H9 (cell line): ENCODE measurements around the gene SEC22C. TPM values are rescaled to one million over a fixed set of nuclear protein-coding genes. Genes with fewer than 3 reads are reported as not detected.

Experiments
- DNase-seq: peaks from one replicate; pipeline ENCODE4 v3.0.0-alpha.2; 2017
- H2AFZ ChIP-seq: one replicate; pipeline ENCODE4 v1.6.1; 2013; ENCODE audit warnings: mild to moderate bottlenecking, low read length, control low read depth, moderate library complexity
- H2AK5ac ChIP-seq: 2 replicates; pipeline ENCODE4 v1.6.1; 2013; ENCODE audit warnings: low read length, control low read depth, mixed read lengths; ENCODE audit not compliant: insufficient read length
- H2BK120ac ChIP-seq: one replicate; pipeline ENCODE4 v1.6.1; 2013; ENCODE audit warnings: low read depth, mild to moderate bottlenecking, low read length, control low read depth, inconsistent platforms; ENCODE audit not compliant: poor library complexity, severe bottlenecking
- H2BK12ac ChIP-seq: 2 replicates; pipeline ENCODE4 v1.6.1; 2013; ENCODE audit warnings: low read length, control low read depth, mixed read lengths, low read depth; ENCODE audit not compliant: insufficient read length
- H2BK15ac ChIP-seq: 2 replicates; pipeline ENCODE4 v1.6.1; 2013; ENCODE audit warnings: low read depth, low read length, control low read depth
- H2BK20ac ChIP-seq: one replicate; pipeline ENCODE4 v1.6.1; 2013; ENCODE audit warnings: low read depth, mild to moderate bottlenecking, low read length, control low read depth, inconsistent platforms; ENCODE audit not compliant: poor library complexity, severe bottlenecking
- H2BK5ac ChIP-seq: 2 replicates; pipeline ENCODE4 v1.6.1; 2013; ENCODE audit warnings: low read length, control low read depth, mixed read lengths; ENCODE audit not compliant: insufficient read length
- H3K14ac ChIP-seq: 2 replicates; pipeline ENCODE4 v1.6.1; 2013; ENCODE audit warnings: low read length, control low read depth; ENCODE audit not compliant: insufficient read depth
- H3K18ac ChIP-seq: 2 replicates; pipeline ENCODE4 v1.6.1; 2013; ENCODE audit warnings: low read depth, mild to moderate bottlenecking, mixed read lengths, low read length, control low read depth; ENCODE audit not compliant: insufficient read length
- H3K23ac ChIP-seq: 2 replicates; pipeline ENCODE4 v1.6.1; 2013; ENCODE audit warnings: low read length, control low read depth, mixed read lengths, low read depth; ENCODE audit not compliant: insufficient read length
- H3K23me2 ChIP-seq: 2 replicates; pipeline ENCODE4 v1.6.1; 2013; ENCODE audit warnings: low read depth, mild to moderate bottlenecking, mixed read lengths, low read length, control low read depth; ENCODE audit not compliant: insufficient read length, poor library complexity, severe bottlenecking
- H3K27ac ChIP-seq: 2 replicates; pipeline ENCODE4 v1.5.1; 2013; ENCODE audit warnings: low read length, control low read depth, mixed read lengths, low read depth; ENCODE audit not compliant: insufficient read length
- H3K27me3 ChIP-seq: 2 replicates; pipeline ENCODE4 v1.6.1; 2013; ENCODE audit warnings: low read length, control low read depth, inconsistent platforms; ENCODE audit not compliant: insufficient read depth
- H3K4ac ChIP-seq: 2 replicates; pipeline ENCODE4 v1.6.1; 2013; ENCODE audit warnings: low read depth, mild to moderate bottlenecking, control low read depth, inconsistent platforms, low read length, moderate library complexity
- H3K4me1 ChIP-seq: 2 replicates; pipeline ENCODE4 v1.6.1; 2013; ENCODE audit warnings: low read length, control low read depth, inconsistent platforms; ENCODE audit not compliant: insufficient read depth
- H3K4me2 ChIP-seq: 2 replicates; pipeline ENCODE4 v1.6.1; 2013; ENCODE audit warnings: low read length, control low read depth, mixed read lengths; ENCODE audit not compliant: insufficient read length, insufficient read depth
- H3K56ac ChIP-seq: 2 replicates; pipeline ENCODE4 v1.6.1; 2013; ENCODE audit warnings: low read depth, mild to moderate bottlenecking, mixed read lengths, low read length, control low read depth; ENCODE audit not compliant: insufficient read length
- H3K79me1 ChIP-seq: 2 replicates; pipeline ENCODE4 v1.6.1; 2013; ENCODE audit warnings: low read depth, mild to moderate bottlenecking, moderate library complexity, low read length, control low read depth, inconsistent platforms; ENCODE audit not compliant: insufficient read depth, poor library complexity, severe bottlenecking
- H3K79me2 ChIP-seq: 2 replicates; pipeline ENCODE4 v1.6.1; 2013; ENCODE audit warnings: low read length, control low read depth, inconsistent platforms; ENCODE audit not compliant: insufficient read depth
- H3K9ac ChIP-seq: 2 replicates; pipeline ENCODE4 v1.6.1; 2013; ENCODE audit warnings: low read length, control low read depth, mixed read lengths; ENCODE audit not compliant: insufficient read length; ENCODE audit errors: extremely low read depth
- H3K9me3 ChIP-seq: one replicate; pipeline ENCODE4 v1.6.1; 2013; ENCODE audit warnings: low read depth, low read length, inconsistent platforms; ENCODE audit not compliant: control insufficient read depth
- H3T11ph ChIP-seq: one replicate; pipeline ENCODE4 v1.6.1; 2013; ENCODE audit warnings: mild to moderate bottlenecking, low read length, control low read depth, inconsistent platforms
- H4K20me1 ChIP-seq: one replicate; pipeline ENCODE4 v1.6.1; 2013; ENCODE audit not compliant: control insufficient read depth, insufficient read length, insufficient read depth
- H4K5ac ChIP-seq: 2 replicates; pipeline ENCODE4 v1.6.1; 2013; ENCODE audit warnings: low read depth, mild to moderate bottlenecking, mixed read lengths, low read length, control low read depth; ENCODE audit not compliant: insufficient read length
- H4K8ac ChIP-seq: replicated peaks from 2 replicates; pipeline ENCODE4 v1.6.1; 2013; ENCODE audit warnings: low read length, control low read depth, mixed read lengths, low read depth; ENCODE audit not compliant: insufficient read length
- H4K91ac ChIP-seq: 2 replicates; pipeline ENCODE4 v1.6.1; 2013; ENCODE audit warnings: low read depth, mild to moderate bottlenecking, moderate library complexity, mixed read lengths, low read length, control low read depth; ENCODE audit not compliant: insufficient read length
- H3K27ac Mint-ChIP-seq, 3 experiments: 2 replicates in 2 of 3; 3 replicates in 1 of 3; pipeline ENCODE4 v1.8.0; 2020 to 2021; ENCODE audit warnings: mixed read lengths in 3 of 3, mild to moderate bottlenecking in 1 of 3, moderate library complexity in 1 of 3
- H3K27me3 Mint-ChIP-seq: 2 replicates; pipeline ENCODE4 v1.8.0; 2021; ENCODE audit warnings: low read depth, mild to moderate bottlenecking, moderate library complexity, mixed read lengths
- H3K36me3 Mint-ChIP-seq, 3 experiments: 2 replicates in 2 of 3; 3 replicates in 1 of 3; pipeline ENCODE4 v1.8.0; 2020 to 2021; ENCODE audit warnings: low read depth in 3 of 3, mixed read lengths in 3 of 3; ENCODE audit not compliant: insufficient read depth in 1 of 3
- H3K4me1 Mint-ChIP-seq, 2 experiments: 2 replicates each; pipeline ENCODE4 v1.8.0; 2020; ENCODE audit warnings: mixed read lengths in 2 of 2
- H3K4me3 Mint-ChIP-seq, 2 experiments: 2 replicates in 1 of 2; 3 replicates in 1 of 2; pipeline ENCODE4 v1.8.0; 2020 to 2021; ENCODE audit warnings: mild to moderate bottlenecking in 2 of 2, mixed read lengths in 2 of 2, moderate library complexity in 1 of 2
- H3K9me3 Mint-ChIP-seq, 2 experiments: 2 replicates in 1 of 2; 3 replicates in 1 of 2; pipeline ENCODE4 v1.8.0; 2020; ENCODE audit warnings: mild to moderate bottlenecking in 2 of 2, mixed read lengths in 2 of 2, moderate library complexity in 1 of 2
- WGBS: extraction: QIAGEN DNeasy Blood & Tissue Kit; methylation state at CpG from one replicate; pipeline ENCODE4 v1.1.7; 2013; ENCODE audit warnings: missing lambda C conversion rate, low lambda C conversion rate, mixed read lengths; ENCODE audit not compliant: insufficient read length; ENCODE audit errors: extremely low coverage; 5-methylcytosine and 5-hydroxymethylcytosine counted together
- total RNA-seq: library from RNA; stranded (reverse); gene quantifications from 2 replicates; pipeline ENCODE4 v1.2.1, GENCODE V29; 2021
- TF ChIP-seq, protein P1 (sequence below): fragments of 200-600 bp; sonication (generic); conservative IDR thresholded peaks from 3 replicates; pipeline ENCODE4 v1.8.0; 2021; ENCODE audit warnings: antibody characterized with exemption, mild to moderate bottlenecking

SEC22C gene
- total RNA-seq, 1 experiment from 2014 or later: 28.2 TPM

DNA sequence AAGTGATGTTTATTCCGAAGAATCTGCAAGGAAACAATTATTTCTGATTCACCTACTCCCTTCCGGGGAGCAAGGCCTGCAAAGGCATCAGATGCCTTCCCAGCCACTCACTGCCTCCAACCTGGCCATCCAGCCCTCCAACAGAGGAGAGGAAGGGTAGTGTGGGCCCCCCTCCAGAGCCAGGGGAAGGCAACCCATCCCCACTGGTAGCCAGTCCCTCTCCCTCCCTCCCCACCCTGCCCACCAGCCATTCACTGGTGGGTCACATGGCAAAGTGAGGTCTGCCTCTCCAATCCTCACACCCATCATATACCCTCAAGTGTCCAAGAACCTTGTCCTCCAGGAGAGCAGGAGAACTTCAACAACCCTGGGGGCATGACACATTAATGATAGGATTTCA lies 81.7 kb downstream of the SEC22C start:
- peak; percentile 24 for DNase-seq
- H3K27ac ChIP-seq: no peak overlapping the region
- no peaks in the 10 kb centered on the region for H3K79me2 ChIP-seq
- H3K9me3 Mint-ChIP-seq: no peaks in the 10 kb centered on the region
- H2BK15ac ChIP-seq: no peak overlapping the region
- H3K4me1 ChIP-seq: no peaks in the 10 kb centered on the region
- no peak overlapping the region for H4K5ac ChIP-seq
- no CpG with 5 or more reads among the region's 2 CpGs for WGBS
- TF ChIP-seq, protein P1, sequence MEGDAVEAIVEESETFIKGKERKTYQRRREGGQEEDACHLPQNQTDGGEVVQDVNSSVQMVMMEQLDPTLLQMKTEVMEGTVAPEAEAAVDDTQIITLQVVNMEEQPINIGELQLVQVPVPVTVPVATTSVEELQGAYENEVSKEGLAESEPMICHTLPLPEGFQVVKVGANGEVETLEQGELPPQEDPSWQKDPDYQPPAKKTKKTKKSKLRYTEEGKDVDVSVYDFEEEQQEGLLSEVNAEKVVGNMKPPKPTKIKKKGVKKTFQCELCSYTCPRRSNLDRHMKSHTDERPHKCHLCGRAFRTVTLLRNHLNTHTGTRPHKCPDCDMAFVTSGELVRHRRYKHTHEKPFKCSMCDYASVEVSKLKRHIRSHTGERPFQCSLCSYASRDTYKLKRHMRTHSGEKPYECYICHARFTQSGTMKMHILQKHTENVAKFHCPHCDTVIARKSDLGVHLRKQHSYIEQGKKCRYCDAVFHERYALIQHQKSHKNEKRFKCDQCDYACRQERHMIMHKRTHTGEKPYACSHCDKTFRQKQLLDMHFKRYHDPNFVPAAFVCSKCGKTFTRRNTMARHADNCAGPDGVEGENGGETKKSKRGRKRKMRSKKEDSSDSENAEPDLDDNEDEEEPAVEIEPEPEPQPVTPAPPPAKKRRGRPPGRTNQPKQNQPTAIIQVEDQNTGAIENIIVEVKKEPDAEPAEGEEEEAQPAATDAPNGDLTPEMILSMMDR: no peak
- no peak overlapping the region for H2BK120ac ChIP-seq
- H4K8ac ChIP-seq: no peak overlapping the region
- H3T11ph ChIP-seq: no peak overlapping the region
- H3K23me2 ChIP-seq: peaks cover 18% of the 10 kb centered on the region
- no peak overlapping the region for H3K9ac ChIP-seq
- no peak overlapping the region for H2AFZ ChIP-seq
- H3K27ac Mint-ChIP-seq: no peak overlapping the region
- peaks cover 37 to 51% of the 10 kb centered on the region in 2 experiments for H3K4me1 Mint-ChIP-seq
- H3K36me3 Mint-ChIP-seq: no peaks in the 10 kb centered on the region
- no peak overlapping the region for H3K4me2 ChIP-seq
- H3K27me3 Mint-ChIP-seq: peaks cover 67% of the 10 kb centered on the region
- no peaks in the 10 kb centered on the region for H3K9me3 ChIP-seq
- H3K23ac ChIP-seq: no peak overlapping the region
- H3K79me1 ChIP-seq: no peaks in the 10 kb centered on the region
- H2BK12ac ChIP-seq: no peak overlapping the region
- H3K27me3 ChIP-seq: peaks cover 20% of the 10 kb centered on the region; the same call in 1 of the 2 replicates
- H3K56ac ChIP-seq: no peak overlapping the region
- no peak overlapping the region for H3K14ac ChIP-seq
- H4K20me1 ChIP-seq: no peaks in the 10 kb centered on the region
- no peak overlapping the region for H4K91ac ChIP-seq
- H3K18ac ChIP-seq: no peak overlapping the region
- peak overlapping the region in 1 of 2 experiments; percentile 92; a peak in 1 of 5 replicates for H3K4me3 Mint-ChIP-seq
- no peak overlapping the region for H2BK20ac ChIP-seq
- no peak overlapping the region for H2BK5ac ChIP-seq
- H2AK5ac ChIP-seq: no peak overlapping the region
- no peak overlapping the region for H3K4ac ChIP-seq
